NOMO-1 (cell line): ENCODE data around the gene DERL2.
A peak's percentile ranks its signal among the peaks of the same experiment; 100 is the strongest.

Experiments
- DNase-seq, 2 experiments: peaks; one replicate each; lab custom pipeline; 2025; ENCODE audit not compliant: unreplicated experiment in 2 of 2; lab: John Stamatoyannopoulos, UW

Gene DERL2

DNA sequence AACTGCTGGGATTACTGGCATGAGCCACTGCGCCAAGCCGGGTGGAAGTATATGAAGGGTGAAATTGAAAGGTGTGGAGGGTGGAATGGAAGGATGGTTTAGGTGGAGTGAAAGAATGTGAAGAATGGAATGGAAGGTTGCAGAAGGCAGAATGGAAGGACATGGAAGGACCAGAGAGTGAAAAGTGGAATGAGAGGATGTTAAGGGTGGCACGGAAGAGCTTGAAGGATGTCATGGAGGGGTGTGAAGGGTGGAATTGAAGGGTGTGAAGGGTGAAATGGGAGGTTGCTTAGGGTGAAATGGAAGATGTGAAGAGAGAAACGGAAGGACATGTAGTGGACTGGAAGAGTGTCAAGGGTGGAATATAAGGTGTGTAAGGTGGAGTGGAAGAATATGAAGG lies 16.6 kb upstream of the DERL2 start:
- no peak for DNase-seq

- no peak for DNase-seq
Measured at GRCh38 chr17:5501685-5502084, 15.7 kb upstream of the DERL2 start.

- peak; percentile 44 to 51 for DNase-seq
Measured at GRCh38 chr17:5500589-5501391, 14.8 kb upstream of the DERL2 start.

- no peak for DNase-seq
Measured at GRCh38 chr17:5500247-5500588, 14.2 kb upstream of the DERL2 start.

- DNase-seq: no peak
Measured at GRCh38 chr17:5499476-5500231, 13.7 kb upstream of the DERL2 start.

GRCh38 chr17:5492970-5493369 lies 7.0 kb upstream of the DERL2 start:
- no peak for DNase-seq

GRCh38 chr17:5488752-5489151 lies 2.8 kb upstream of the DERL2 start:
- DNase-seq: no peak

GRCh38 chr17:5486206-5487124 lies 487 bp upstream of the DERL2 start, which contains the start of gene MIS12:
Gene MIS12, plus strand, starts transcription at chr17:5486566. Its CDS starts 2,297 bp downstream, at chr17:5488863.
- DNase-seq: peak; percentile 99

DNA sequence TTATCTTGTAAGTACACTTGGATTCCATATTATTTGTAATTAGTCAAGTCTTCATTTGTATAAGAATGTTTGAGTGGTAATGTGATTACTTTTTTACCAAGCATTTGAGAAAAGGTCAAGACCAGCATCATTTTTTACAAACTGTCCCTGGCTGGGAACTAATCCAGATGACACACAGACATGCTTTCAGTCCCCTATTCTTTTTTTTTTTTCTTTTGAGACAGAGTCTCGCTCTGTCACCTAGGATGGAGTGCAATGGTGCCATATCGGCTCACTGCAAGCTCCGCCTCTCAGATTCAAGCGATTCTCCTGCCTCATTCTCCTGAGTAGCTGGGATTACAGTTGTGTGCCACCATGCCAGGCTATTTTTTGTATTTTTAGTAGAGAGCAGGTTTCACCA lies 4.5 kb downstream of the DERL2 start:
- no peak for DNase-seq

GRCh38 chr17:5480962-5481361 lies 5.0 kb downstream of the DERL2 start:
- DNase-seq: no peak

GRCh38 chr17:5478992-5479391 lies 7.0 kb downstream of the DERL2 start:
- DNase-seq: no peak

DNA sequence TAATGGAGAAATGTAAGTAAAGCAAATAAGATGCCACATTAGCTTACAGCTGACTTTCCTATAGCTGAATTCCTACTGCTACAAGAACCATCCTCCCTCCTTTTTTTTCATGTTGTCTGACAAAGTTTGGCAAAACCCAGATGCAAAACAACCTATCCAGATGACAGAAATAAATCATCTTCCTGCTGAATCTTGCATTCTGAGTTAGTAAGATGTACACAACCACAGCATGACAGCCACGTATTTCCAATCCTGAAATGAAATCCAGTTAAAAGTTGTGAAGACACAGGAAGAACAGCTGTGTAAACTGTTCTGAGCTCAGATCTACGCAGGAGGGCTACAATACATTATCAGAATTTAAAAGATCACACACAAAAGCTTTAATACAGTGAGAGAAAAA lies 12.1 kb downstream of the DERL2 start:
- no peak for DNase-seq

GRCh38 chr17:5472511-5472910 lies 13.5 kb downstream of the DERL2 start:
- no peak for DNase-seq

GRCh38 chr17:5468075-5468473 lies 17.9 kb downstream of the DERL2 start:
- no peak for DNase-seq

GRCh38 chr17:5467416-5467815 lies 18.6 kb downstream of the DERL2 start:
- DNase-seq: no peak

GRCh38 chr17:5466295-5466694 lies 19.7 kb downstream of the DERL2 start:
- no peak for DNase-seq

GRCh38 chr17:5464717-5465507 lies 21.1 kb downstream of the DERL2 start:
- no peak for DNase-seq

GRCh38 chr17:5446786-5447185 lies 39.2 kb downstream of the DERL2 start:
- no peak for DNase-seq

DNA sequence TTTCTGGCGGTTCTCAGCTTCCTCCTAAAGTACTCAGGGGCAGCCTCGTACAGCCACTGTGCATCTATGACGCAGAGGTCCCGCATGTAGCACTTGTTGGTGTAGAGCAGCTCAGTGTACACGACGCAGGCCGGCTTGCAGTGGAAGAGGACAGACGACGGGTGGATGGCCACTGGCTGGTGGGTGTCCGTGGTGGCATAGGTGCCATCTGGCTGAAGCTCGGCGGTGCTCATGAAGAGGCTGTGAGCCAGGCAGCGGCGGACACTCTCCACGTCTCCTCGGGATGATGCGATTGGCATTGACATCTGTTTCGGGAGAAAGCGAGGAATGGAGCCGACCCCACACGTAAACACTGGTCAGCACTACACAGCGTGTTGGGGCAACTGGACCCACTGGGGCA lies 41.8 kb downstream of the DERL2 start:
- DNase-seq: no peak

DNA sequence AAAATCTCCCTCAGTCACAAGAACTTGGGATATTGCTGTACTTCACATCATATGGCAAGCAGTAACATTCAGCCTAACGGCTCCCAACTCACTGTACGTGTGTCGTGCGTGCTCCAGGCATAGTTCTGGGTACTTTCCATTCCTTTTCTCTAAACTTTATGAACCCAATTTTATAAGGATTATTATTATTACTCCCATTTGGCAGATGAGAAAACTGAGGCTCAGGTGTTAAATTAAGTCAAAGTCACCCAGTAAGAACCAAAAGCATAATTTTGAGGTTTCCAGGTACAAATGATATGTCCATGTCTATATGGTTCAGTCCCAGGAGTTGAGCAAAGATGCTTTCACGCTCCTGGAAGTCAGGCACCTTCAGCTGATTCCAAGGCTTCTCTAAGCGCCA lies 42.2 kb downstream of the DERL2 start:
- DNase-seq: no peak

- DNase-seq: no peak
Measured at GRCh38 chr17:5439446-5439764, 46.6 kb downstream of the DERL2 start.
